HepG2 (cell line): Measurements from ENCODE around the gene DNAJB5. TPM values are rescaled to one million over a fixed set of nuclear protein-coding genes. Genes with fewer than 3 reads are reported as not detected.

Experiments used
- BRCA1 ChIP-seq: sonication (generic); formaldehyde crosslinking; IDR thresholded peaks from 2 replicates; pipeline ENCODE4 v1.4.0; 2020; ENCODE audit warnings: missing genetic modification reagents
- HES4 ChIP-seq: sonication (generic); formaldehyde crosslinking; IDR thresholded peaks from 2 replicates; pipeline ENCODE4 v1.9.0; 2021; ENCODE audit warnings: mild to moderate bottlenecking, missing genetic modification reagents, borderline replicate concordance
- KDM1A ChIP-seq: IDR thresholded peaks from 2 replicates; pipeline ENCODE4 v1.6.1; 2016; ENCODE audit warnings: missing compliant biosample characterization
- NONO ChIP-seq, 2 experiments: fragments of 450-650 bp in 1 of 2; sonication (generic) in 1 of 2; formaldehyde crosslinking in 1 of 2; IDR thresholded peaks in 1 of 2; conservative IDR thresholded peaks in 1 of 2; 2 replicates each; pipeline versions ENCODE4 v1.6.1 to v1.8.0; 2017 to 2022; ENCODE audit warnings: mild to moderate bottlenecking in 1 of 2, missing genetic modification reagents in 1 of 2, moderate library complexity in 1 of 2
- SMARCE1 ChIP-seq: fragments of 450-650 bp; IDR thresholded peaks from 2 replicates; pipeline ENCODE4 v1.6.1; 2017; ENCODE audit warnings: borderline replicate concordance
- ZBTB38 ChIP-seq: sonication (generic); formaldehyde crosslinking; IDR thresholded peaks from 2 replicates; pipeline ENCODE4 v1.5.1; 2020; ENCODE audit warnings: mild to moderate bottlenecking, missing genetic modification reagents
- polyA plus RNA-seq, 8 experiments: library from polyadenylated mRNA; depleted of rRNA in 3 of 8; stranded (reverse) in 7 of 8; unstranded in 1 of 8; fragments of >200 nt; fragmentation: Illumina TruSeq in 4 of 8; extraction: Trizol in 4 of 8; gene quantifications; 2 replicates each; pipeline versions ENCODE4 v1.2.1 to v1.2.3, GENCODE V29; 2011 to 2016; ENCODE audit warnings: low read depth in 4 of 8, missing spikeins in 1 of 8, mixed read lengths in 1 of 8; ENCODE audit not compliant: insufficient read depth in 1 of 8
- total RNA-seq, 5 experiments: library from RNA; depleted of rRNA; stranded (reverse); fragments of >200 nt; fragmentation: Illumina TruSeq; extraction: Trizol; gene quantifications; 2 replicates each; pipeline ENCODE4 v1.2.3, GENCODE V29; 2016; ENCODE audit warnings: low read depth in 1 of 5
- TF ChIP-seq, protein P1 (sequence below): sonication (generic); formaldehyde crosslinking; IDR thresholded peaks from 2 replicates; pipeline ENCODE4 v1.8.1; 2023; ENCODE audit warnings: mild to moderate bottlenecking, inconsistent platforms, moderate library complexity, missing genetic modification reagents, borderline replicate concordance
- TF ChIP-seq, protein P2 (sequence below): sonication (generic); formaldehyde crosslinking; IDR thresholded peaks from 2 replicates; pipeline ENCODE4 v1.9.0; 2021; ENCODE audit warnings: missing genetic modification reagents, mild to moderate bottlenecking, borderline replicate concordance
- TF ChIP-seq, protein P3 (sequence below): sonication (generic); formaldehyde crosslinking; IDR thresholded peaks from 2 replicates; pipeline ENCODE4 v1.4.0; 2020; ENCODE audit warnings: missing genetic modification reagents

The DNAJB5 gene
- total and polyA plus RNA-seq, 2 of the 13 experiments (the other 11 are each of a cell fraction or from before 2014, with no cell fraction given): 0.40 to 0.69 TPM

DNA sequence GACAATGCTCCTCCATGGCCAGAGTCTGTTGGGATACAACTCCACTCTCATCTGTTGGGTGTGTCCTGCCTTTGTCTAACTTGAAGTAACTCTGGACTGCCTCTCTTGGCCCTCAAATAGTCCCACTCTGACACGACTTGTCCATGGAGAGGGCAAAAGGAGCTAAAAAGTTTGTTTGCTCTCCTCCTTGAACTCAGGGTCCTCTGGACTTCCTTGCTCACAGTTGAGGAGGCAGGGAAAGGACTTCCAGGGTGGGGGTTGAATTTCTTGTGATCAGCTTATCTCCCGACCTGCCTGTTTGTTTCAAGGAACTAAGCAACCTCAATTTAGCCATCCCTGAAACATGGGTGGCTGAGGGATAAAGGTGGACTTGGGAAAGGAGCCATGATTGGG, 11.7 kb downstream of the DNAJB5 start (continued):
- TF ChIP-seq, protein P1, sequence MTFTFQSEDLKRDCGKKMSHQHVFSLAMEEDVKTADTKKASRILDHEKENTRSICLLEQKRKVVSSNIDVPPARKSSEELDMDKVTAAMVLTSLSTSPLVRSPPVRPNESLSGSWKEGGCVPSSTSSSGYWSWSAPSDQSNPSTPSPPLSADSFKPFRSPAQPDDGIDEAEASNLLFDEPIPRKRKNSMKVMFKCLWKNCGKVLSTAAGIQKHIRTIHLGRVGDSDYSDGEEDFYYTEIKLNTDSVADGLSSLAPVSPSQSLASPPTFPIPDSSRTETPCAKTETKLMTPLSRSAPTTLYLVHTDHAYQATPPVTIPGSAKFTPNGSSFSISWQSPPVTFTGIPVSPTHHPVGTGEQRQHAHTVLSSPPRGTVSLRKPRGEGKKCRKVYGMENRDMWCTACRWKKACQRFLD (CRISPR knock-in tag): no peak
- TF ChIP-seq KDM1A (no peak), HES4 (CRISPR knock-in tag) (no peak), ZBTB38 (no peak), NONO (IDR thresholded peaks at IDR 0.05) (no peak), NONO (CRISPR knock-in tag; conservative IDR thresholded peaks at IDR 0.05) (no peak), SMARCE1 (no peak), BRCA1 (no peak)
- TF ChIP-seq, protein P2, sequence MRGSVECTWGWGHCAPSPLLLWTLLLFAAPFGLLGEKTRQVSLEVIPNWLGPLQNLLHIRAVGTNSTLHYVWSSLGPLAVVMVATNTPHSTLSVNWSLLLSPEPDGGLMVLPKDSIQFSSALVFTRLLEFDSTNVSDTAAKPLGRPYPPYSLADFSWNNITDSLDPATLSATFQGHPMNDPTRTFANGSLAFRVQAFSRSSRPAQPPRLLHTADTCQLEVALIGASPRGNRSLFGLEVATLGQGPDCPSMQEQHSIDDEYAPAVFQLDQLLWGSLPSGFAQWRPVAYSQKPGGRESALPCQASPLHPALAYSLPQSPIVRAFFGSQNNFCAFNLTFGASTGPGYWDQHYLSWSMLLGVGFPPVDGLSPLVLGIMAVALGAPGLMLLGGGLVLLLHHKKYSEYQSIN (CRISPR knock-in tag): no peak
- TF ChIP-seq, protein P3, sequence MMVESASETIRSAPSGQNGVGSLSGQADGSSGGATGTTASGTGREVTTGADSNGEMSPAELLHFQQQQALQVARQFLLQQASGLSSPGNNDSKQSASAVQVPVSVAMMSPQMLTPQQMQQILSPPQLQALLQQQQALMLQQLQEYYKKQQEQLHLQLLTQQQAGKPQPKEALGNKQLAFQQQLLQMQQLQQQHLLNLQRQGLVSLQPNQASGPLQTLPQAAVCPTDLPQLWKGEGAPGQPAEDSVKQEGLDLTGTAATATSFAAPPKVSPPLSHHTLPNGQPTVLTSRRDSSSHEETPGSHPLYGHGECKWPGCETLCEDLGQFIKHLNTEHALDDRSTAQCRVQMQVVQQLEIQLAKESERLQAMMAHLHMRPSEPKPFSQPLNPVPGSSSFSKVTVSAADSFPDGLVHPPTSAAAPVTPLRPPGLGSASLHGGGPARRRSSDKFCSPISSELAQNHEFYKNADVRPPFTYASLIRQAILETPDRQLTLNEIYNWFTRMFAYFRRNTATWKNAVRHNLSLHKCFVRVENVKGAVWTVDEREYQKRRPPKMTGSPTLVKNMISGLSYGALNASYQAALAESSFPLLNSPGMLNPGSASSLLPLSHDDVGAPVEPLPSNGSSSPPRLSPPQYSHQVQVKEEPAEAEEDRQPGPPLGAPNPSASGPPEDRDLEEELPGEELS (CRISPR knock-in tag): no peak
